Activated T-helper 2 cell treated with anti-CD3 and anti-CD28 coated beads, Interferon-gamma antibody, Interleukin-2, Interleukin-4, amounts not matched to agents 10 μg/mL and 5 μg/mL and 100 μg/mL, durations not matched to agents 14 hours and 24 hours and 36 hours (primary cell): Measurements from ENCODE around the gene POLL. TPM values are rescaled to one million over a fixed set of nuclear protein-coding genes. Genes with fewer than 3 reads are reported as not detected.

Source experiments
- DNase-seq: peaks from one replicate; pipeline ENCODE4 v3.0.0; 2021; ENCODE audit warnings: low spot score
- H3K27ac Mint-ChIP-seq: one replicate; pipeline ENCODE4 v1.8.0; 2021; ENCODE audit warnings: mixed read lengths
- H3K27me3 Mint-ChIP-seq: one replicate; pipeline ENCODE4 v1.8.0; 2021; ENCODE audit warnings: low read depth, mixed read lengths
- H3K36me3 Mint-ChIP-seq: one replicate; pipeline ENCODE4 v1.8.0; 2021; ENCODE audit warnings: low read depth, mixed read lengths
- H3K4me1 Mint-ChIP-seq: one replicate; pipeline ENCODE4 v1.8.0; 2021; ENCODE audit warnings: low read depth, mixed read lengths
- H3K4me3 Mint-ChIP-seq: one replicate; pipeline ENCODE4 v1.8.0; 2021; ENCODE audit warnings: low read depth, mild to moderate bottlenecking, moderate library complexity, mixed read lengths
- H3K9me3 Mint-ChIP-seq: one replicate; pipeline ENCODE4 v1.8.0; 2021; ENCODE audit warnings: mixed read lengths
- intact Hi-C: fragments of 100-400 bp; cut with micrococcal nuclease; formaldehyde crosslinking; loops from one replicate; pipeline ENCODE4 v1.15.1; 2023
- total RNA-seq: library from RNA; stranded (reverse); gene quantifications from 2 replicates; pipeline ENCODE4 v1.2.3, GENCODE V29; 2022

The POLL gene
- total RNA-seq, 1 donor from 2014 or later: 33.4 TPM

GRCh38 chr10:101567165-101568006, 20.7 kb downstream of the POLL start:
- peaks cover 53% of the 10 kb centered on the region for H3K27me3 Mint-ChIP-seq
- intact Hi-C loops: no loop called here
- no peaks in the 10 kb centered on the region for H3K36me3 Mint-ChIP-seq
- no peak overlapping the region for H3K27ac Mint-ChIP-seq
- no peaks in the 10 kb centered on the region for H3K9me3 Mint-ChIP-seq
- DNase-seq: no peak
- no peak overlapping the region for H3K4me3 Mint-ChIP-seq
- peaks cover 13% of the 10 kb centered on the region for H3K4me1 Mint-ChIP-seq

GRCh38 chr10:101566333-101567164, 21.5 kb downstream of the POLL start:
- intact Hi-C loops: no loop called here
- H3K27ac Mint-ChIP-seq: no peak overlapping the region
- H3K4me3 Mint-ChIP-seq: no peak overlapping the region
- H3K4me1 Mint-ChIP-seq: peaks cover 13% of the 10 kb centered on the region
- DNase-seq: no peak
- H3K27me3 Mint-ChIP-seq: peaks cover 53% of the 10 kb centered on the region
- H3K36me3 Mint-ChIP-seq: no peaks in the 10 kb centered on the region
- H3K9me3 Mint-ChIP-seq: no peaks in the 10 kb centered on the region

- DNase-seq: no peak
- H3K27ac Mint-ChIP-seq: no peak overlapping the region
- peaks cover 12% of the 10 kb centered on the region for H3K4me1 Mint-ChIP-seq
- peaks cover 53% of the 10 kb centered on the region for H3K27me3 Mint-ChIP-seq
- no peak overlapping the region for H3K4me3 Mint-ChIP-seq
- H3K36me3 Mint-ChIP-seq: no peaks in the 10 kb centered on the region
- no peaks in the 10 kb centered on the region for H3K9me3 Mint-ChIP-seq
- intact Hi-C loops: no loop called here
These were observed 22.1 kb downstream of the POLL start for GRCh38 chr10:101565936-101566332.

GRCh38 chr10:101565370-101565900, 22.6 kb downstream of the POLL start:
- intact Hi-C loops: no loop called here
- DNase-seq: no peak
- Mint-ChIP-seq H3K9me3 (no peaks in the 10 kb centered on the region), H3K36me3 (no peaks in the 10 kb centered on the region), H3K4me3 (no peak overlapping the region), H3K4me1 (peaks cover 10% of the 10 kb centered on the region), H3K27ac (no peak overlapping the region), H3K27me3 (peaks cover 53% of the 10 kb centered on the region)

GRCh38 chr10:101564490-101564991, 23.5 kb downstream of the POLL start:
- Mint-ChIP-seq H3K4me1 (peaks cover 11% of the 10 kb centered on the region), H3K27ac (no peak overlapping the region), H3K9me3 (no peaks in the 10 kb centered on the region), H3K36me3 (no peaks in the 10 kb centered on the region), H3K27me3 (peaks cover 49% of the 10 kb centered on the region), H3K4me3 (no peak overlapping the region)
- DNase-seq: no peak
- intact Hi-C loops: no loop called here

- Mint-ChIP-seq H3K27ac (no peak overlapping the region), H3K9me3 (no peaks in the 10 kb centered on the region), H3K4me1 (peaks cover 16% of the 10 kb centered on the region), H3K27me3 (peaks cover 41% of the 10 kb centered on the region), H3K4me3 (no peak overlapping the region), H3K36me3 (no peaks in the 10 kb centered on the region)
- intact Hi-C loops: no loop called here
- DNase-seq: no peak
These were observed 24.5 kb downstream of the POLL start for GRCh38 chr10:101563497-101564040.

GRCh38 chr10:101563007-101563406, 25.1 kb downstream of the POLL start:
- intact Hi-C loops: no loop called here
- H3K36me3 Mint-ChIP-seq: no peaks in the 10 kb centered on the region
- DNase-seq: no peak

GRCh38 chr10:101562231-101562630, 25.8 kb downstream of the POLL start:
- intact Hi-C loops: no loop called here
- Mint-ChIP-seq H3K4me1 (peaks cover 20% of the 10 kb centered on the region), H3K36me3 (no peaks in the 10 kb centered on the region), H3K27me3 (peaks cover 28% of the 10 kb centered on the region), H3K9me3 (no peaks in the 10 kb centered on the region), H3K27ac (no peak overlapping the region), H3K4me3 (no peak overlapping the region)
- DNase-seq: no peak

More at GRCh38 chr10:101563007-101563406, 25.1 kb downstream of the POLL start:
- Mint-ChIP-seq H3K27ac (no peak overlapping the region), H3K27me3 (peaks cover 36% of the 10 kb centered on the region), H3K4me1 (peaks cover 21% of the 10 kb centered on the region), H3K4me3 (no peak overlapping the region), H3K9me3 (no peaks in the 10 kb centered on the region)

GRCh38 chr10:101561068-101561915, 26.8 kb downstream of the POLL start:
- H3K27me3 Mint-ChIP-seq: peaks cover 21% of the 10 kb centered on the region
- no peak overlapping the region for H3K4me3 Mint-ChIP-seq
- intact Hi-C loops: no loop called here
- H3K36me3 Mint-ChIP-seq: no peaks in the 10 kb centered on the region
- peaks cover 17% of the 10 kb centered on the region for H3K4me1 Mint-ChIP-seq
- H3K27ac Mint-ChIP-seq: no peak overlapping the region
- H3K9me3 Mint-ChIP-seq: no peaks in the 10 kb centered on the region
- no peak for DNase-seq

- no peaks in the 10 kb centered on the region for H3K9me3 Mint-ChIP-seq
- intact Hi-C loops: no loop called here
- H3K36me3 Mint-ChIP-seq: no peaks in the 10 kb centered on the region
- DNase-seq: no peak
- H3K4me1 Mint-ChIP-seq: peaks cover 15% of the 10 kb centered on the region
- H3K27ac Mint-ChIP-seq: no peak overlapping the region
- peaks cover 13% of the 10 kb centered on the region for H3K27me3 Mint-ChIP-seq
- no peak overlapping the region for H3K4me3 Mint-ChIP-seq
These were observed 27.6 kb downstream of the POLL start for GRCh38 chr10:101560298-101561067.

- no peak for DNase-seq
- intact Hi-C loops: no loop called here
- Mint-ChIP-seq H3K27me3 (peaks cover 6% of the 10 kb centered on the region), H3K9me3 (no peaks in the 10 kb centered on the region), H3K27ac (no peak overlapping the region), H3K36me3 (peaks cover 5% of the 10 kb centered on the region), H3K4me3 (no peak overlapping the region), H3K4me1 (peaks cover 15% of the 10 kb centered on the region)
These were observed 28.3 kb downstream of the POLL start for GRCh38 chr10:101559596-101560297.
